Suppressor macrophage treated with lipopolysaccharide for 4 hours (primary cell): ENCODE measurements around the gene RANGAP1.

Source experiments
- DNase-seq: peaks from one replicate; pipeline ENCODE4 v3.0.0-alpha.2; 2020

The RANGAP1 gene

GRCh38 chr22:41285820-41286638 lies at the start of gene RANGAP1:
TSS of gene RANGAP1 (minus strand) at chr22:41286187. CDS start at chr22:41281044, 5,143 bp downstream.
- DNase-seq: peak; percentile 99

GRCh38 chr22:41334951-41335635 lies 49.1 kb upstream of the RANGAP1 start:
- no peak for DNase-seq

- no peak for DNase-seq
Measured at GRCh38 chr22:41334215-41334614, 48.2 kb upstream of the RANGAP1 start.

- DNase-seq: no peak
Measured at GRCh38 chr22:41333806-41334205, 47.8 kb upstream of the RANGAP1 start.

GRCh38 chr22:41332217-41332939 lies 46.4 kb upstream of the RANGAP1 start:
- DNase-seq: no peak

- DNase-seq: no peak
Measured at GRCh38 chr22:41330169-41330568, 44.2 kb upstream of the RANGAP1 start.

GRCh38 chr22:41327124-41327523 lies 41.1 kb upstream of the RANGAP1 start:
- DNase-seq: no peak

GRCh38 chr22:41324821-41325528 lies 39.0 kb upstream of the RANGAP1 start:
- no peak for DNase-seq

- DNase-seq: no peak
Measured at GRCh38 chr22:41320416-41321240, 34.6 kb upstream of the RANGAP1 start.

GRCh38 chr22:41315586-41315985 lies 29.6 kb upstream of the RANGAP1 start:
- DNase-seq: no peak

- DNase-seq: no peak
Measured at GRCh38 chr22:41314821-41315220, 28.8 kb upstream of the RANGAP1 start.

GRCh38 chr22:41311487-41311886 lies 25.5 kb upstream of the RANGAP1 start:
- no peak for DNase-seq

GRCh38 chr22:41310336-41310735 lies 24.3 kb upstream of the RANGAP1 start:
- no peak for DNase-seq

GRCh38 chr22:41308544-41308947 lies 22.6 kb upstream of the RANGAP1 start:
- no peak for DNase-seq

GRCh38 chr22:41308054-41308453 lies 22.1 kb upstream of the RANGAP1 start:
- no peak for DNase-seq

GRCh38 chr22:41305646-41306045 lies 19.7 kb upstream of the RANGAP1 start:
- DNase-seq: no peak

- DNase-seq: no peak
Measured at GRCh38 chr22:41302811-41303210, 16.8 kb upstream of the RANGAP1 start.

- no peak for DNase-seq
Measured at GRCh38 chr22:41302021-41302767, 16.2 kb upstream of the RANGAP1 start.

- DNase-seq: peak; percentile 91
Measured at GRCh38 chr22:41301085-41302020, 15.4 kb upstream of the RANGAP1 start, which contains the start of gene ZC3H7B. TSS of gene ZC3H7B (plus strand) at chr22:41301525. CDS start at chr22:41320661, 19,136 bp downstream.

- no peak for DNase-seq
Measured at GRCh38 chr22:41300661-41301060, 14.7 kb upstream of the RANGAP1 start.
